ENCODE results near the gene WASHC3. TPM values are rescaled to one million over a fixed set of nuclear protein-coding genes. Genes with fewer than 3 reads are reported as not detected.

WASHC3 gene
- total and polyA plus RNA-seq, 2 donors (not counting 3 experiments of a cell fraction or from before 2014, with no cell fraction given): 27.8 to 28.8 TPM

- Histone ChIP-seq H3K27ac (ENCODE audit: insufficient read depth, low read depth, low read length) (no peak overlapping the region), H3K36me3 (ENCODE audit: control insufficient read depth in 2 of 2, extremely low read depth in 1 of 2, insufficient read depth in 2 of 2, low read length in 2 of 2) (no peaks in the 10 kb centered on the region), H3K4me2 (ENCODE audit: insufficient read depth, low read length) (peak overlapping the region; percentile 59), H3K9me3 (replicated peaks; ENCODE audit: control insufficient read depth, insufficient read depth, low read length) (no peaks in the 10 kb centered on the region), H3K27me3 (ENCODE audit: control insufficient read depth in 2 of 2, insufficient read depth in 2 of 2, low read length in 2 of 2) (no peaks in the 10 kb centered on the region), H3K9ac (replicated peaks; ENCODE audit: extremely low read depth, insufficient read depth, low read length) (no peak overlapping the region), H3K79me2 (ENCODE audit: control insufficient read depth, insufficient read depth, low read length) (no peaks in the 10 kb centered on the region), H3K4me1 (ENCODE audit: control insufficient read depth, extremely low read depth, insufficient read depth, low read length) (peaks cover 12% of the 10 kb centered on the region), H4K20me1 (replicated peaks; ENCODE audit: control insufficient read depth, extremely low read depth, insufficient read depth, low read length) (no peaks in the 10 kb centered on the region), H2AFZ (ENCODE audit: low read depth, low read length) (no peak overlapping the region), H3K9me1 (replicated peaks; ENCODE audit: control insufficient read depth, extremely low read depth, insufficient read depth, low read length) (no peaks in the 10 kb centered on the region), H3K4me3 (replicated peaks in 1 of 3; ENCODE audit: insufficient read depth in 1 of 3, low read depth in 1 of 3, low read length in 3 of 3) (peak overlapping the region in 1 of 3 experiments; percentile 27)
- no peak for FAIRE-seq
- TF ChIP-seq POLR2AphosphoS5 (IDR thresholded peaks at IDR 0.05; ENCODE audit: insufficient read depth, low read depth, low read length): no peak
- TF ChIP-seq, protein P1, sequence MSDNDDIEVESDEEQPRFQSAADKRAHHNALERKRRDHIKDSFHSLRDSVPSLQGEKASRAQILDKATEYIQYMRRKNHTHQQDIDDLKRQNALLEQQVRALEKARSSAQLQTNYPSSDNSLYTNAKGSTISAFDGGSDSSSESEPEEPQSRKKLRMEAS (IDR thresholded peaks at IDR 0.05; ENCODE audit: insufficient read depth, insufficient read length): no peak
- TF ChIP-seq JUN (IDR thresholded peaks at IDR 0.05; ENCODE audit: borderline replicate concordance, insufficient read depth, insufficient read length, low read depth): no peak
- no peak for TF ChIP-seq FOS (IDR thresholded peaks at IDR 0.05; ENCODE audit: borderline replicate concordance, insufficient read depth, low read length)
- no peak for TF ChIP-seq EZH2 (IDR thresholded peaks at IDR 0.05; ENCODE audit: borderline replicate concordance, low read depth, low read length, severe bottlenecking)
- no peak for TF ChIP-seq MYC (IDR thresholded peaks at IDR 0.05; ENCODE audit: low read depth, low read length)
- no peak for TF ChIP-seq GATA2 (IDR thresholded peaks at IDR 0.05; ENCODE audit: insufficient read depth, insufficient read length, low read depth, low read length)
- no peak for TF ChIP-seq POLR2A (IDR thresholded peaks at IDR 0.05; ENCODE audit: low read depth, low read length)
- intact Hi-C loops (cut with micrococcal nuclease) (loop anchor here (10.0 kb wide), 1 partner anchor 1865 kb away; the partner anchor contains the start of gene ACTR6), dilution Hi-C loops (cut with MboI; ENCODE audit: extremely low pct_ligation_motif_present, low sequenced_read_pairs) (no loop called here)
- peak; percentile 67 for DNase-seq (ENCODE audit: low read depth, low spot score)
- no TSS peak for BruUV-seq (replicated peaks)
- ChIA-PET CTCF (interaction anchor here (1.2 to 3.4 kb wide), 6 partner anchors 12 to 633 kb away, joined by 3 to 19 read pairs (median 5); no protein-coding TSS in a partner anchor), POLR2A (no interaction called here)
These were observed 7.9 kb upstream of the WASHC3 start for GRCh38 chr12:102069707-102070106.

Data from endothelial cell of umbilical vein (primary cell).